ENCODE data around the gene IGFLR1.

IGFLR1 gene

GRCh38 chr19:35723671-35724070, 18.6 kb downstream of the IGFLR1 start:
- no peak for DNase-seq

GRCh38 chr19:35722897-35723296, 19.4 kb downstream of the IGFLR1 start:
- no peak for DNase-seq

GRCh38 chr19:35722461-35722860, 19.8 kb downstream of the IGFLR1 start:
- no peak for DNase-seq

- no peak for DNase-seq
Measured at GRCh38 chr19:35721374-35721773, 20.9 kb downstream of the IGFLR1 start.

- no peak for DNase-seq
Measured at GRCh38 chr19:35720648-35721047, 21.6 kb downstream of the IGFLR1 start.

GRCh38 chr19:35720163-35720524, 22.1 kb downstream of the IGFLR1 start:
- DNase-seq, result no peak

- no peak for DNase-seq
Measured at GRCh38 chr19:35719402-35720162, 22.7 kb downstream of the IGFLR1 start.

- no peak for DNase-seq
Measured at GRCh38 chr19:35718345-35719041, 23.8 kb downstream of the IGFLR1 start.

GRCh38 chr19:35717665-35718344, 24.4 kb downstream of the IGFLR1 start, which contains the start of gene KMT2B:
Gene KMT2B, plus strand, starts transcription at chr19:35718003. Its CDS starts 16 bp downstream, at chr19:35718019.
- DNase-seq, result no peak

- DNase-seq, result peak; percentile 94
Measured at GRCh38 chr19:35716801-35717664, 25.2 kb downstream of the IGFLR1 start.

- DNase-seq, result no peak
Measured at GRCh38 chr19:35715981-35716800, 26.1 kb downstream of the IGFLR1 start.

GRCh38 chr19:35715355-35715809, 26.9 kb downstream of the IGFLR1 start:
- DNase-seq, result no peak

GRCh38 chr19:35714601-35715354, 27.5 kb downstream of the IGFLR1 start:
- no peak for DNase-seq

- no peak for DNase-seq
Measured at GRCh38 chr19:35713904-35714495, 28.3 kb downstream of the IGFLR1 start.

GRCh38 chr19:35713506-35713850, 28.8 kb downstream of the IGFLR1 start:
- no peak for DNase-seq

- DNase-seq, result no peak
Measured at GRCh38 chr19:35712567-35713505, 29.4 kb downstream of the IGFLR1 start.

- no peak for DNase-seq
Measured at GRCh38 chr19:35710784-35711723, 31.2 kb downstream of the IGFLR1 start.

GRCh38 chr19:35708391-35708790, 33.9 kb downstream of the IGFLR1 start:
- no peak for DNase-seq
